ENCODE measurements around the gene RANBP1. TPM values are rescaled to one million over a fixed set of nuclear protein-coding genes. Genes with fewer than 3 reads are reported as not detected.
A peak's percentile ranks its signal among the peaks of the same experiment; 100 is the strongest.

The RANBP1 gene
- total and polyA plus RNA-seq, 2 of the 13 experiments (the other 11 are each of a cell fraction or from before 2014, with no cell fraction given), result 181 to 492 TPM

- BruUV-seq (replicated peaks), result no TSS peak
- 0 out of 2 replicates have a peak, but pooled peaks have one; percentile 27 for TF ChIP-seq MTF2 (CRISPR knock-in tag; IDR thresholded peaks at IDR 0.05; ENCODE audit: borderline replicate concordance)
- peak; percentile 63 for TF ChIP-seq ZFP91 (CRISPR knock-in tag; IDR thresholded peaks at IDR 0.05; ENCODE audit: borderline replicate concordance)
- TF ChIP-seq ZNF296 (CRISPR knock-in tag; conservative IDR thresholded peaks at IDR 0.05), result no peak
- TF ChIP-seq YY1 (IDR thresholded peaks at IDR 0.05; ENCODE audit: insufficient read depth, insufficient replicate concordance, low read depth, low read length), result no peak
- no peak for TF ChIP-seq KDM5A (IDR thresholded peaks at IDR 0.05; ENCODE audit: borderline replicate concordance, low read length)
- no peak for TF ChIP-seq ZNF33B (CRISPR knock-in tag; IDR thresholded peaks at IDR 0.05)
- no peak for TF ChIP-seq ZNF280B (CRISPR knock-in tag; IDR thresholded peaks at IDR 0.05; ENCODE audit: borderline replicate concordance)
- 0 out of 2 replicates have a peak, but pooled peaks have one; percentile 21 for TF ChIP-seq ZNF558 (CRISPR knock-in tag; IDR thresholded peaks at IDR 0.05; ENCODE audit: borderline replicate concordance)
- no peak for TF ChIP-seq MLXIP (CRISPR knock-in tag; IDR thresholded peaks at IDR 0.05; ENCODE audit: borderline replicate concordance)
- no peak for TF ChIP-seq GABPA (IDR thresholded peaks at IDR 0.05; ENCODE audit: low read depth, low read length)
- no peak for TF ChIP-seq GABPA (CRISPR knock-in tag; IDR thresholded peaks at IDR 0.05; ENCODE audit: low read depth)
- TF ChIP-seq KDM2A (CRISPR knock-in tag; IDR thresholded peaks at IDR 0.05; ENCODE audit: borderline replicate concordance, low read depth), result peak; percentile 78
- no peak for TF ChIP-seq ZNF580 (CRISPR knock-in tag; IDR thresholded peaks at IDR 0.05; ENCODE audit: borderline replicate concordance, low read depth)
- TF ChIP-seq HIVEP1 (CRISPR knock-in tag; IDR thresholded peaks at IDR 0.05), result no peak
Observed at GRCh38 chr22:20156611-20157429, 40.9 kb downstream of the RANBP1 start.

More at GRCh38 chr22:20156611-20157429, 40.9 kb downstream of the RANBP1 start:
- in situ Hi-C loops (cut with HindIII; ENCODE audit: extremely low pct_ligation_motif_present, low pct_unique_long_range_greater_than_20kb) (loop anchor here (5.0 to 25.0 kb wide), 3 partner anchors 78 to 1195 kb away; no protein-coding TSS in a partner anchor), intact Hi-C loops (cut with micrococcal nuclease; ENCODE audit: unreplicated experiment) (loop anchor here (1.0 kb wide), 1 partner anchor 81 kb away; no protein-coding TSS in a partner anchor)
- Histone ChIP-seq H3K79me2 (ENCODE audit: insufficient read depth, low read length) (no peaks in the 10 kb centered on the region), H3K4me1 (ENCODE audit: insufficient read depth, low read length) (no peaks in the 10 kb centered on the region), H3K9ac (ENCODE audit: insufficient read depth, low read depth, low read length) (no peak overlapping the region), H3K4me2 (ENCODE audit: low read depth, low read length) (no peak overlapping the region), H3K27ac (ENCODE audit: extremely low read length, insufficient read depth, low read length) (no peak overlapping the region), H3K27me3 (ENCODE audit: control insufficient read depth in 1 of 2, insufficient read depth in 2 of 2, low read length in 2 of 2) (peaks cover 17 to 57% of the 10 kb centered on the region in 2 experiments), H4K20me1 (ENCODE audit: insufficient read depth, low read length) (no peaks in the 10 kb centered on the region), H2AFZ (ENCODE audit: low read length) (no peak overlapping the region), H3K4me3 (replicated peaks in 1 of 3; ENCODE audit: insufficient read depth in 1 of 3, low read depth in 2 of 3, low read length in 3 of 3) (no peak overlapping the region), H3K9me3 (ENCODE audit: low read length) (no peaks in the 10 kb centered on the region), H3K36me3 (replicated peaks in 1 of 2; ENCODE audit: control insufficient read depth in 1 of 2, insufficient read depth in 2 of 2, low read length in 2 of 2) (no peaks in the 10 kb centered on the region)
- DNase-seq (ENCODE audit: low spot score), result peak; percentile 42
- peak; percentile 81 for ATAC-seq
- POLR2A ChIA-PET, result no interaction called here
- WGBS (ENCODE audit: low lambda C conversion rate), result 36% methylated on average over 7 of the region's 17 CpGs
- CTCF ChIA-PET (ENCODE audit: low intra/inter-chr PET ratio, low total read pairs), result interaction anchor here (1.1 to 4.1 kb wide), 4 partner anchors 82 to 299 kb away, joined by 3 to 28 read pairs (median 4); partner anchors contain the start of gene RTN4R
- FAIRE-seq, result peak; percentile 40
